GM18505 (cell line): ENCODE results near the gene RABAC1.

Experiments used
- ATAC-seq: cut with Tn5 transposase; IDR thresholded peaks from one replicate; pipeline ENCODE4 v1.9.1; 2021; ENCODE audit not compliant: unreplicated experiment
- POLR2A ChIP-seq: IDR thresholded peaks from 4 replicates; pipeline ENCODE4 v1.6.1; 2011; ENCODE audit warnings: borderline replicate concordance; ENCODE audit not compliant: insufficient read depth, insufficient read length; ENCODE audit errors: extremely low read depth

The RABAC1 gene

GRCh38 chr19:41908724-41909464 is 50.2 kb downstream of the RABAC1 start:
- no peak for TF ChIP-seq POLR2A
- ATAC-seq: no peak

DNA sequence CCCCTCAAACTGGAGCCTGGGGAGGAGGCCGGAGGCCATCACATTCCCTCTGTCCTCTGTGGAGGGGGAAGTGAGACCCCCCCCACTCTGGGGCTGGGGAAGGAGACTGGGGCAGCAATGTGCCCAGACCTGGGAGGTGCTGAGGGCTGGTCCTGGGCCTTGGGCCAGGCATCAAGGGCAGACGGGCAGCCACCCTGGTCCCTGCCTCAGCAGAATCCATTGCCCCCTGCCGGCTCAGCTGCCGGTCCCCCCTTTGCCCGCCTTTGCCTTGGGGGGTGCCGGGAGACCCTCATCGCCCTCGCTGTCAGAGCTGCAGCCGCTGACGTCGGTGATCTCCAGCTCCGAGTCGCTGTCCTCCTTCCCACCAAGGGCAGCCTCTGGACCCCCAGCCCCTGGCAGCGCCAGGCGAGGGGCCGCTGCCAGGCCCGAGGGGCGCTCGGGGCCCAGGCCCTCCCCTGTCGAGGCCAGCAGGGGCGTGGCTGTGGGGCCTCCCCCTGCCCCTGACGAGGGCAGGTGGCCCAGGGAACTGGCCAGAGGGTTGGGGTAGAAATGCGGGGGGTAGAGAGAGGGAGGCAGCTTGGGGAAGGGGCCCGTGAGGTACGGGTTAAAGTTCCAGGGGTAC is 51.0 kb downstream of the RABAC1 start:
- no peak for ATAC-seq
- TF ChIP-seq POLR2A: no peak

GRCh38 chr19:41906916-41907680 is 52.0 kb downstream of the RABAC1 start:
- ATAC-seq: no peak
- TF ChIP-seq POLR2A: no peak
